Naive B cell (primary cell): Measurements from ENCODE around the gene MOGAT3. TPM values are rescaled to one million over a fixed set of nuclear protein-coding genes. Genes with fewer than 3 reads are reported as not detected.

Source experiments
- ATAC-seq, 2 donors: fragments of 150-1000 bp; cut with Tn5 transposase; 2 replicates each; pipeline ENCODE4 v1.10.0; 2021; ENCODE audit warnings: low read depth in 2 of 2, mild to moderate bottlenecking in 2 of 2, moderate library complexity in 2 of 2
- DNase-seq: peaks from one replicate; pipeline ENCODE4 v3.0.0; 2022
- H3K27ac Mint-ChIP-seq, 6 donors: one replicate each; pipeline ENCODE4 v1.8.0; 2020 to 2022; ENCODE audit warnings: mild to moderate bottlenecking in 6 of 6, mixed read lengths in 6 of 6, moderate library complexity in 5 of 6, inconsistent platforms in 2 of 6
- H3K27me3 Mint-ChIP-seq, 3 donors: one replicate each; pipeline ENCODE4 v1.8.0; 2021 to 2022; ENCODE audit warnings: mixed read lengths in 3 of 3, mild to moderate bottlenecking in 1 of 3
- H3K36me3 Mint-ChIP-seq, 2 donors: one replicate each; pipeline ENCODE4 v1.8.0; 2020 to 2022; ENCODE audit warnings: mixed read lengths in 2 of 2, inconsistent platforms in 1 of 2, mild to moderate bottlenecking in 1 of 2
- H3K4me1 Mint-ChIP-seq, 3 donors: one replicate each; pipeline ENCODE4 v1.8.0; 2020 to 2022; ENCODE audit warnings: mixed read lengths in 3 of 3, inconsistent platforms in 1 of 3, mild to moderate bottlenecking in 1 of 3, moderate library complexity in 1 of 3
- H3K4me3 Mint-ChIP-seq, 8 donors: one replicate each; pipeline ENCODE4 v1.8.0; 2020 to 2022; ENCODE audit warnings: mild to moderate bottlenecking in 8 of 8, mixed read lengths in 8 of 8, moderate library complexity in 8 of 8, inconsistent platforms in 2 of 8
- H3K9me3 Mint-ChIP-seq, 7 donors: one replicate each; pipeline ENCODE4 v1.8.0; 2020 to 2022; ENCODE audit warnings: mixed read lengths in 7 of 7, mild to moderate bottlenecking in 5 of 7, inconsistent platforms in 2 of 7, moderate library complexity in 1 of 7
- polyA plus RNA-seq, 6 donors: library from polyadenylated mRNA; unstranded; fragments of 300-500 nt; fragmentation: Illumina TruSeq; gene quantifications; one replicate each; pipeline ENCODE4 v1.2.3, GENCODE V29; 2021; ENCODE audit warnings: low read depth in 6 of 6

Gene MOGAT3
- polyA plus RNA-seq: not detected

- Mint-ChIP-seq H3K9me3 (no peaks in the 10 kb centered on the region), H3K4me3 (peak within 1 kb of the TSS in 5 of 8 donors; percentile 22 to 74 (median 48)), H3K36me3 (peaks cover 0 to 1% of the 10 kb centered on the region in 2 donors), H3K4me1 (peaks cover 14 to 25% (median 23%) of the 10 kb centered on the region in 3 donors), H3K27ac (peak within 1 kb of the TSS in 2 of 6 donors; percentile 79 to 89), H3K27me3 (peaks cover 0 to 56% (median 33%) of the 10 kb centered on the region in 3 donors)
- ATAC-seq (no peak), DNase-seq (no peak)
These were observed at the start of gene MOGAT3 for GRCh38 chr7:101200862-101201599. Gene MOGAT3 (minus strand): TSS chr7:101201036. CDS start chr7:101200854, 182 bp downstream.

DNA sequence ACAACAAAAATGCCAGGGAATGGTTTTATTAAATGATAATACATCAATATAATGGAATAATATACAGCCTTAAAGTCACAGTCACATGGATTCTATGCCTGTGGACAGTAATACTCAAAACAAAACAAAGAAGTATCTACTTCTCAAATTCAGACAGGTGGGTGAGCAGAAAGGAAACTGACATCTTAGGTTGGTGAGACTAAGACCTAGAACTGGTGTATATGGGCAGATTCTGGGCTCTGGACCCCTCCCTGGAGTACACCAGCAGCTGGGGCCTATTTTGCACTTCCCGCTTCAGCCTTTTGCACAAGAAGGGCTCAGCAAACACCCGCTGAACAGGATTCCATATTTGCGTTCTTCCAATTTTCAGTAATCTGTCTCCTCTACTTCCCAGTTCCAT, 49.5 kb upstream of the MOGAT3 start:
- DNase-seq (no peak), ATAC-seq (no peak)
- H3K36me3 Mint-ChIP-seq: peaks cover 6% of the 10 kb centered on the region in 2 donors
- H3K27ac Mint-ChIP-seq: peak overlapping the region in 1 of 6 donors; percentile 94
- peaks cover 0 to 8% (median 6%) of the 10 kb centered on the region in 3 donors for H3K27me3 Mint-ChIP-seq
- H3K9me3 Mint-ChIP-seq: no peaks in the 10 kb centered on the region
- peak overlapping the region; percentile 62 to 100 (median 98) for H3K4me3 Mint-ChIP-seq
- H3K4me1 Mint-ChIP-seq: peaks cover 26 to 48% (median 40%) of the 10 kb centered on the region in 3 donors

- no peaks in the 10 kb centered on the region for H3K9me3 Mint-ChIP-seq
- DNase-seq (no peak), ATAC-seq (no peak)
- peaks cover 35 to 64% (median 52%) of the 10 kb centered on the region in 3 donors for H3K4me1 Mint-ChIP-seq
- H3K36me3 Mint-ChIP-seq: peaks cover 6% of the 10 kb centered on the region in 2 donors
- H3K27ac Mint-ChIP-seq: no peak overlapping the region
- peak overlapping the region in 3 of 8 donors; percentile 15 to 84 (median 56) for H3K4me3 Mint-ChIP-seq
- H3K27me3 Mint-ChIP-seq: no peaks in the 10 kb centered on the region
These were observed 47.4 kb upstream of the MOGAT3 start for GRCh38 chr7:101248276-101248675.

DNA sequence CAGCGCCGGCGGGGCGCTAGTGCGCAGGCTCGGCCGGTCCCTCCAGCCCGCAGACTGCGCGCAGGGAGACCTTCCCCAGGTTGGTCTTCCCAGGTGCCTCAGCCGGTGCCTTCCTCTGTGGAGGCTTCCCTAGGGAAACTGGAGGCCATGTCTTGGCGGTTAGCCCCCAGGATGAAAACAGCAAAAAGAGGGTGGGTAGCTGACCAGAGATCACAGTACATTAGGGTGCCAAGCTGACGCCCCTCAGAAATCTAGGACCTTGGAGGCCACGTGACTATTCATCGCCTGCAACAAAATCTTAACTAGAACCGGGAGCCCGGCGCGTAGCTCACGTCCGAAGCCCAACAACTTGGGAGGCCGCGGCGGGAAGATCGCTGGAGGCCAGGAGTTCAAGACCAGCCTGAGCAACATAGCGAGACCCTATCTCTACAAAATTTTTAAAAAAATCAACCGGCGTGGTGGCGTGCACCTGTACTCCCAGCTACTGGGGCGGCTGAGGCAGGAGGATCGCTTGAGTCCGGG, 44.4 kb upstream of the MOGAT3 start:
- H3K4me3 Mint-ChIP-seq: peak overlapping the region; percentile 92 to 99 (median 98)
- DNase-seq (no peak), ATAC-seq (no peak)
- H3K36me3 Mint-ChIP-seq: no peaks in the 10 kb centered on the region
- H3K27ac Mint-ChIP-seq: peak overlapping the region in 5 of 6 donors; percentile 89 to 98 (median 95)
- no peaks in the 10 kb centered on the region for H3K27me3 Mint-ChIP-seq
- no peaks in the 10 kb centered on the region for H3K9me3 Mint-ChIP-seq
- H3K4me1 Mint-ChIP-seq: peaks cover 31 to 58% (median 33%) of the 10 kb centered on the region in 3 donors

DNA sequence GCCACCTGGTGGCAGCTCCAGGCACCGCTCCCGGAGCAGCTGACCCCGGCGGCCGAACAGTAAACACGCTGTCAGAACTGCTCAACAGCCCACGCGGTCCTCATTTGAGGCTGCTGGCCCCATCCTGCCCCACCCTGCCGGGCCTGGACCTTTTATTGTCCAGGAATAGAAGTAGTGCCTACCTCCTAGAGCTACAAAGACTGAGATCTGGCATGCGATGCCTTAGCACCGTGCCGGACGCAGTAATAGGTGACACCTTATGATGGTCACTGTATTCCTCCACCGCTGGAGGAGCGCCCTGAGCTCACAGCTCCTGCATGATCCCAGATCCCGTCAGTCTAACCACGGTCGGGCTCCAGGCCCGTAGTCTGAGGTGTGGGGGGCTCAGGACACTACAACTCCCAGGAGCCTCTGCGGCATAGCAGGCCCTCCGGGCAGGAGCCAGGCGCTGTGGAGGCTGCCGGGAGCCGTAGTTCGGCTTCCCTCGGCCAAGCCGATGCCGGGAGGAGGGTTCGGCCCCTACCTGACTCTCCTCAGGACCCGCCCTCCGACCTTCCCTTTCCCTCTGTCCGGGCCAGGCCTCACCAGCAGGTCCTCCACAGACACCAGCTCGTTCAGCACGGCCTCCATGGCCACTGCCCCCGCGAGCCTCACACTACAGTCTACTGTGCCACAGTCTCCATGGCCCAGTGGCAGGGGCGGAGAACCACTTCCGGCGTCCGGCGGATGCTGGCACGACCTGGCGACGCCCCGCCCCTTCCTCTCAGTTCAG, 43.7 kb upstream of the MOGAT3 start, which contains the start of gene FIS1:
TSS of gene FIS1 (minus strand) at position 707 of the 772 bp plus-strand sequence. CDS start at position 630, 77 bp downstream.
- H3K9me3 Mint-ChIP-seq: no peaks in the 10 kb centered on the region

DNA sequence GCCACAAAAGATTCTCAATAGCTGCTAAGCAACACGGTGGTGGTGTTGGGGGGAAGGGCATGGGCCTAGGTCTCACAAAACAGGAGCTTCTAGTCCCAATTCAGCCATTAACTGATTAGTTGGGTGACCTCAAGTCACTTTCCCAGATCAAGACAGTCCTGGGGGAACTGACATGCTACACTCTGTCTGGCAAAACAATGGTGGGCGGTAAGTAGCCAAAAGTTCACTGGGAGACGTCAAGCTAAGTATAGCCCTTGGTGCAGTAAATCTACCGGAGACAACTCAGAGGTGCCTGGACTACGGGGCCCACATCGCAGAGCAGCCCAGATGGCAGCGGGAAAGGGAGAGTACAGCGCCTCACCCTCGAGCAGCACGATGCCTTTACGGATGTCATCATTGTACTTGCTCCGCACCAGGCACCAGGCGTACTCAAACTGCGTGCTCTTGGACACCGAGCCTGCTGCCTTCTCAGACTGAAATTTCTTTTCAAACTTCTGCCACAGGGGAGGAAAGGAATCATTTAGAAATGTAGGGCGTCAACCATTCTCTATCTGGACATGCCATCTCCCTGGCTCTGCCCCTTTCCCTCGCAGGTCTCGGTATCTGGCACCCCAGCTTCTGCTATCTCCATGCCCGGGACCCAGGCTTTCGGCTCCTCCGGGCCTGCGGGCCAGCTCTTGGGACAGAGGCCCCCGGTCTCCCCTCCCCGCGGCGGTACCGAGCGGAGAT, 43.0 kb upstream of the MOGAT3 start:
- DNase-seq (no peak), ATAC-seq (no peak)
- Mint-ChIP-seq H3K27ac (peak overlapping the region in 5 of 6 donors; percentile 89 to 98 (median 95)), H3K27me3 (no peaks in the 10 kb centered on the region), H3K36me3 (no peaks in the 10 kb centered on the region), H3K9me3 (no peaks in the 10 kb centered on the region), H3K4me1 (peaks cover 26 to 50% (median 28%) of the 10 kb centered on the region in 3 donors), H3K4me3 (peak overlapping the region; percentile 92 to 99 (median 98))

More for the DNA sequence above, 43.7 kb upstream of the MOGAT3 start, which contains the start of gene FIS1:
- Mint-ChIP-seq H3K36me3 (no peaks in the 10 kb centered on the region), H3K4me1 (peaks cover 28 to 53% (median 28%) of the 10 kb centered on the region in 3 donors), H3K4me3 (peak within 1 kb of the TSS; percentile 92 to 99 (median 98)), H3K27ac (peak within 1 kb of the TSS; percentile 89 to 98 (median 95)), H3K27me3 (no peaks in the 10 kb centered on the region)
- DNase-seq (peak; percentile 96), ATAC-seq (peak; percentile 92 to 93)

- Mint-ChIP-seq H3K36me3 (no peaks in the 10 kb centered on the region), H3K9me3 (no peaks in the 10 kb centered on the region), H3K27me3 (no peaks in the 10 kb centered on the region), H3K4me1 (peaks cover 23 to 47% (median 24%) of the 10 kb centered on the region in 3 donors), H3K27ac (no peak overlapping the region), H3K4me3 (peak overlapping the region in 4 of 8 donors; percentile 25 to 52 (median 47))
- no peak for ATAC-seq
- no peak for DNase-seq
These were observed 40.9 kb upstream of the MOGAT3 start for GRCh38 chr7:101241443-101242349.

GRCh38 chr7:101241015-101241363, 40.2 kb upstream of the MOGAT3 start:
- Mint-ChIP-seq H3K36me3 (no peaks in the 10 kb centered on the region), H3K9me3 (no peaks in the 10 kb centered on the region), H3K4me1 (peaks cover 23 to 47% (median 24%) of the 10 kb centered on the region in 3 donors), H3K27me3 (no peaks in the 10 kb centered on the region), H3K4me3 (peak overlapping the region in 1 of 8 donors; percentile 45), H3K27ac (no peak overlapping the region)
- DNase-seq: no peak
- no peak for ATAC-seq

- ATAC-seq (no peak), DNase-seq (no peak)
- no peaks in the 10 kb centered on the region for H3K9me3 Mint-ChIP-seq
- peak overlapping the region in 1 of 8 donors; percentile 16 for H3K4me3 Mint-ChIP-seq
- no peaks in the 10 kb centered on the region for H3K36me3 Mint-ChIP-seq
- no peaks in the 10 kb centered on the region for H3K27me3 Mint-ChIP-seq
- no peak overlapping the region for H3K27ac Mint-ChIP-seq
- H3K4me1 Mint-ChIP-seq: peaks cover 18 to 42% (median 19%) of the 10 kb centered on the region in 3 donors
These were observed 39.6 kb upstream of the MOGAT3 start for GRCh38 chr7:101240226-101241014.

- Mint-ChIP-seq H3K4me1 (peaks cover 14 to 36% (median 16%) of the 10 kb centered on the region in 3 donors), H3K27me3 (no peaks in the 10 kb centered on the region), H3K4me3 (no peak overlapping the region), H3K36me3 (no peaks in the 10 kb centered on the region), H3K27ac (no peak overlapping the region), H3K9me3 (no peaks in the 10 kb centered on the region)
- ATAC-seq: no peak
- no peak for DNase-seq
These were observed 39.0 kb upstream of the MOGAT3 start for GRCh38 chr7:101239951-101240220.

GRCh38 chr7:101239191-101239950, 38.5 kb upstream of the MOGAT3 start:
- Mint-ChIP-seq H3K27ac (peak overlapping the region in 1 of 6 donors; percentile 67), H3K4me3 (peak overlapping the region in 1 of 8 donors; percentile 23), H3K36me3 (no peaks in the 10 kb centered on the region), H3K4me1 (peaks cover 13 to 32% (median 14%) of the 10 kb centered on the region in 3 donors), H3K9me3 (no peaks in the 10 kb centered on the region), H3K27me3 (no peaks in the 10 kb centered on the region)
- no peak for DNase-seq
- ATAC-seq: no peak
